Posterior cingulate gyrus (tissue), 11 donors: ENCODE measurements around the gene TRIM2.

Source experiments
- DNase-seq, 10 donors: peaks; one replicate each; pipeline versions ENCODE4 v3.0.0 to v3.0.0-alpha.2; 2020 to 2021; ENCODE audit warnings: mixed read lengths in 3 of 10
- intact Hi-C: fragments of 100-400 bp; cut with DNase I; formaldehyde crosslinking; loops from one replicate; pipeline ENCODE4 v1.15.1; 2023

The TRIM2 gene

DNA sequence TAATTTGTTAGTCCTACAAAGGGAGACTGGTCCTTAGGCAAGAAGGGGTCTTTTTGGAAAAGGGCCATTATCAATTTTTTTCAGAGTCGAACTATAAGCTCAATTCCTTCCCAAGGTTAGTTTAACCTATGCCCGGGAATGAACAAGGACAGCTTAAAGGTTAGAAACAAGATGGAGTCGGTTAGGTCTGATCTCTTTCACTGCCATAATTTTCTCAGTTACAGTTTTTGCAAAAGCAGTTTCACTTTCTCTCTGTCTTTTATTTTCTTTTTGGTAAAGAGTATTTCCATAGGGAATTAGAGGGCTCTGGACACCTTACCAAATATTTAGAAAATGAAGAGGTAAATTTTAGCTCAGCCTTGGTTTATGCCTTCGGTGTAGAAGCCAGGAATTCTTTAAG lies 64.1 kb downstream of the TRIM2 start:
- DNase-seq = no peak
- intact Hi-C loops = no loop called here

GRCh38 chr4:153269218-153269990 lies 65.2 kb downstream of the TRIM2 start:
- intact Hi-C loops = no loop called here

DNA sequence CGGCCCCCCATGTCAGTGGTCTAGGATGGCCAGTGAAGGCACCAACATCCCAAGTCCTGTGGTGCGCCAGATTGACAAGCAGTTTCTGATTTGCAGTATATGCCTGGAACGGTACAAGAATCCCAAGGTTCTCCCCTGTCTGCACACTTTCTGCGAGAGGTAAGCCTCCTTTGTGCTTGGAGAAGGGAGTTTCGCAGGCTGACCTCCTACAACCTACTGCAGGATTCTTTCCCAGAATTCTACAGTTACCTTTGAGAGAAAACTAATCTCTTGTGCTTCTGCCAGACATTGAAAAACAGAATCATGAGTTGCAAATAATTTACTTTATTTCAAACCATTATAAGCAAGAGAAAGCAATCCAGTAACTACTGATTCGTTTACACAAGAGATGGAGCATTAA lies 66.1 kb downstream of the TRIM2 start:
- intact Hi-C loops = no loop called here
- DNase-seq = no peak

More at GRCh38 chr4:153269218-153269990, 65.2 kb downstream of the TRIM2 start:
- no peak for DNase-seq

DNA sequence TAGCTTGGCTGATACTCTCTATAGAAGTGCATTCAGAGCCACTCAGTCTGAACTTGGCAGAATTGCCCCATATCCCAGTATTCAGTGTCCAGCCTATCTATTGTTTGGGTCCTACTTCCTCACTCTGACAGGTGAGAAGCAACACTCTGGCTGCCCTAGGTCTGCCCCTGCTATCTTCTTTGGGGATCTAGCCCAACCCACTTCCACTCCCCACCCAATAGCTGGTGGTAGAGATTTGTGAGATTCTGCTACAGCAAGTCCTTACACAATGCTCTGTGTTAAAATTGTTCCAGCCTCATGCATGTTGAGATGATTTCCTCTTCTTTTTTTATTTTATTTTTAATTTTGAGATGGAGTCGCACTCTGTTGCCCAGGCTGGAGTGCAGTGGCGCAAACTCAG lies 67.6 kb downstream of the TRIM2 start:
- intact Hi-C loops = no loop called here
- no peak for DNase-seq

DNA sequence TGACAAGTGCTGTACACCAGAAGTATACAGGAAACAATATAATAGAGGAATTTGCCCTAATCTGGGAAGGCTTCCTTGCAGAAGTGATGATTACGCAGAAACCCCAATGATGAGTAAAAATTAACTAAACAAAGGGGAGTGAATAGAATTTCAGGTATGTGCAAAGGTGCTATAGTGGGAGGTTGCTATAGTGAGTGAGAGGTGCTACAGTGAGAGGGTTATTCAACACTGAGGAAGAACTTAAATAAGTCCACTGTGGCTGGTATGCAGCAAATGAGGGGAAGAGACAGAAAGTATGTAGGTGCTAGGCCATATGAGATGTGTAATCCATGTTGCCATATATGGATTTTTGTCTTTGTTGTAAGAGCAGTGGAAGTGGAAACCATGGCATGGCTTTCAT lies 69.5 kb downstream of the TRIM2 start:
- no peak for DNase-seq
- intact Hi-C loops = no loop called here

DNA sequence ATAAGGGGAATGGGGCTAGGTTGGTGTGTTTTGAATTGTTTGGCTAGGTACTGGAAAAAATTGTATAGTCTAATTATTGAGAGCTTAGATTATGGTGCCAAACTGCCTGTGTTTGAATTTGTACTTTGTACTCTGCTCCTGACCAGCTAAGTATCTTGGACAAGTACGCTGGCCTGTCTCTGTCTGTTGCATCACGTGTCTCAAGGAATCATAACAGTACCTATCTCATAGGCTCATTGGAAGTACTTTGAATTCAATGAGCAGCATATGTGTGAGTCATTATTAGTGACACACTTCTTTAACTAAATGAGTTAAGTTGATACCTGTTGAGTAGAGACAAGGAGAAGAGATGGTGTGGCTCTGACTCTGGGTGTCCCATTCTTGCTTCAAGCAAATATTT lies 70.7 kb downstream of the TRIM2 start:
- DNase-seq = no peak
- intact Hi-C loops = no loop called here

DNA sequence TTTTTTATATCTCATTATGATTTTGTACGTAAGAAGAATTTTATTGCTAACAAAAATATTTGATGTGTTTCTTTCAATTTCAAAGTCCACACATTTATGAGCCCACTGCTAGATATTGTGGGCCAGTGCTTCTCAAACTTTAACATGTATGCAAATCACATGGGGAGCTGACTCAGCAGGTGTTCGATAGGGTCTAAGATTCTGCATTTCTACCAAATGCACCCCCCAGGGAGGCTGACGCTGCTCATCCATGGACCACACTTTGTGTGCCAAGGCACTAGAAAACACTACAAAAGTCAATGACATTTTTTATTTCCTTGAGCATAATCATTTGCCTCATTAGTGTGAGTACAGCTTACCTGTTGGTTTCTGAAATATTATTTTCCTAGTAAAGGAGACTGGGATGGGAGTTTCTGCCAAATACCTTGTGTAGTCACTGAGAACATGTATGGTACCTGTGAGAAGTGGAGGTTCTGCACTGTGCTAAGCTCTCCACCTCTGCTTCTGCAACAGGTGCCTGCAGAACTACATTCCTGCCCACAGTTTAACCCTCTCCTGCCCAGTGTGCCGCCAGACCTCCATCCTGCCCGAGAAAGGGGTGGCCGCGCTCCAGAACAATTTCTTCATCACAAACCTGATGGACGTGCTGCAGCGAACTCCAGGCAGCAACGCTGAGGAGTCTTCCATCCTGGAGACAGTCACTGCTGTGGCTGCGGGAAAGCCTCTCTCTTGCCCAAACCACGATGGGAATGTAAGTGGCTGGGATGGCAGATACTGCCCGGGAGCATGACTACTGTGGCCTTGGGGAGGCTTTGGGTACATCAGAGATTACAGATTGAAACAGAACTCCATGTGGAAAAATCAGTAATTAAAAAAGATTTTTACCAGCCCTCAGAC lies 71.4 kb downstream of the TRIM2 start:
- intact Hi-C loops = no loop called here

GRCh38 chr4:153276971-153277370 lies 72.7 kb downstream of the TRIM2 start:
- peak in 1 of 10 donors; percentile 73 for DNase-seq
- intact Hi-C loops = no loop called here

More for the DNA sequence above, 71.4 kb downstream of the TRIM2 start:
- peak in 1 of 10 donors; percentile 75 for DNase-seq

DNA sequence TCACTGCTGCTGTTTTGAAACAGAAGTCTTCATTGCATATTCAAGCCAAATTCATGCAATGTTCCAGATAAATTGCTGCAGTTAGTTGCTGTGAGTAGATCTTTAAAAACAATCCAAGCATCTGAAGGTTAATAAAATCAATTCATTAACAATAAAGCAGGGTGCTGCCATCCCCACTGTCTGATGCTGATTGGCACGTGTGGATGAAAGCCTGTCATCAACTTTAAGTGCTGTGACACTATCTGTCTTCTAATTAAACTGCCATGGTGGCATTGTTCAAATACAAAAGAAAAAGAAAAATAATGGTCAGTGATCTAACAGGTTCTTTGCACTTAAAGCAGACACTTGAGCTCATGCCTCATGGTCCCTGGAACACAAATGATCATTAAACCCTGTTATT lies 77.2 kb downstream of the TRIM2 start:
- no peak for DNase-seq
- intact Hi-C loops = no loop called here

DNA sequence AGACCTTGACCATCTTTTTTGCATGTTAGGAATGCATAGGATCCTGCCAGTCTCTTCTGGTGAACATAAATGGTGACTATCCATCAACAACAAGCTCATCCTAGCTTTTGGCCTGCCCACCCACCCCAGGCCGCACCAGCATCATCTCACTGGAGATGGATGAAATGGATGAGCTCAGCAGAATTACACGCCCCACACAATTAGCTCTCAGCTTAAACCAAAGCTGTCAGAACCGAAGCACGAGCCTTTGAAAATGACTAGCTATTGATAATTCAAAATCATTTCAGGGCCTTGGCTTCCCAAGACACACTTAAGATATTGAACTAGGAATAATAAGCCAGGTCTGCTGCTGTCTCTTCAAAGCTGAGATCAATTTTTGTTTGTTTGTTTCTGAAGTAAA lies 77.8 kb downstream of the TRIM2 start:
- intact Hi-C loops = no loop called here
- no peak for DNase-seq

DNA sequence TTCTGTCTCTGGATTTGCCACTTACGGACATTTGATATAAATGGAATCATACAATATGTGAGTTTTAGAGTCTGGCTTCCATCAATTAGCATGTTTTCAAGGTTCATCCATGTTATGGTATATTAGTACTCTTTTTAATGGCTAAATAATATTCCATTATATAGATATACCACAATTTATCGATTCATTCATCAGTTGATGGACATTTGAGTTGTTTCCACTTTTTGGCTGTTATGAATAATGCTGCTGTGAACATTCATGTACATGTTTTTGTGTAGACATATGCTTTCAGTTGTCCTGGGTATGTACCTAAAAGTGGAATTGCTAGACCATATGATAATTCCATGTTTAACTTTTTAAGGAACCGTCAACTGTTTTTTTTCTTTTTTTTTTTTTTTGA lies 79.0 kb downstream of the TRIM2 start:
- no peak for DNase-seq
- intact Hi-C loops = no loop called here

GRCh38 chr4:153290134-153290533 lies 85.9 kb downstream of the TRIM2 start:
- DNase-seq = no peak
- intact Hi-C loops = no loop called here

DNA sequence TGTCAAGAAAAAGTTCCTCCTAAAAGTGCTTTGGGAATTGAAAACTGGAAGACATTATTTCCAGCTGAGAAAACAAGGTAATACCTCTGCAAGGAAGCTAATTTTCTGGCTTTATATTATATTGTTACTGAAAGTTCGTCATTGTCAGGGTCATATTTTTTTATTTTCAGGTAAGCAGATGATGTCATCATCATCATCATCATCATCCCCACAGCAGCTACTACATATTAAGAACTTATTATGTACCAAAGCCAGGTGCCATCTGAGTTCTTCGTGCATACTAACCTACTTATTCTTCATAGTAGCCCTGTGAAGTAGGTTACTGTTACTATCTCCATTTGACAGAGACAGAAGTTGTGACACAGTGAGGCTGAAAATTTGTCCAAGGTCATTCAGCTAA lies 87.3 kb downstream of the TRIM2 start:
- intact Hi-C loops = no loop called here

GRCh38 chr4:153292897-153293741 lies 88.9 kb downstream of the TRIM2 start:
- intact Hi-C loops = no loop called here

More for the DNA sequence above, 87.3 kb downstream of the TRIM2 start:
- DNase-seq = no peak

GRCh38 chr4:153293742-153294057 lies 89.5 kb downstream of the TRIM2 start:
- intact Hi-C loops = no loop called here
- DNase-seq = no peak

More at GRCh38 chr4:153292897-153293741, 88.9 kb downstream of the TRIM2 start:
- DNase-seq = peak in 1 of 10 donors; percentile 81

DNA sequence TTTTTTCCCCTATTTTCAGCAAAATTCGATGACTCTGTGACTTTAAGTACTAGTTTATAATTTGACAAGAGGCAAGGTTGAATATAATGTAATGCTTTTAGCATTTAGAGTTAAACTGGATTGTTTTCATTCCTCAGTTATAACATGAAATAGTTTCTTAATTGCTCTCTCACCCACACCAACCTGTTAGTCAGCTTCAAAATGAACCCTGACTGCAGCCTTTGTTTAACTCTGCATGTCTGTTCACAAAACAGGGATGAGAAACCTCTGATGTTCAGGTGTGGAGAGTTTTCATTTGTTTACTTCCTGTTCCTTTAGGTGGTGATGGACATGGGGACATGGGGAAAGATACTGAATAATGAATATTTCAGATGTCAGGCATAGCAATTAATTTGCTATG lies 90.4 kb downstream of the TRIM2 start:
- intact Hi-C loops = no loop called here
- no peak for DNase-seq

DNA sequence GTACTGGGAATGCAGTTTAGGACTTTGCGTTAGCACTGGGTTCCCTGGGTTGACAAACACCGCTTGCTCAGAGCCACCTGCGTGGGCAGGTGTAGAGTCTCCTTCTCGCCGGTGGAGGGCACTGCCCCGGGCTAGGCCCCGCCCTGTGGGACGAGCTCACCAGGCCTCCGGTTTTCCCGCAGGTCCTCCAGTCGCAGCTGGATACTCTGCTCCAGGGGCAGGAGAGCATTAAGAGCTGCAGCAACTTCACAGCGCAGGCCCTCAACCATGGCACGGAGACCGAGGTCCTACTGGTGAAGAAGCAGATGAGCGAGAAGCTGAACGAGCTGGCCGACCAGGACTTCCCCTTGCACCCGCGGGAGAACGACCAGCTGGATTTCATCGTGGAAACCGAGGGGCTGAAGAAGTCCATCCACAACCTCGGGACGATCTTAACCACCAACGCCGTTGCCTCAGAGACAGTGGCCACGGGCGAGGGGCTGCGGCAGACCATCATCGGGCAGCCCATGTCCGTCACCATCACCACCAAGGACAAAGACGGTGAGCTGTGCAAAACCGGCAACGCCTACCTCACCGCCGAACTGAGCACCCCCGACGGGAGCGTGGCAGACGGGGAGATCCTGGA lies 91.0 kb downstream of the TRIM2 start:
- intact Hi-C loops = no loop called here
- DNase-seq = peak in 2 of 10 donors; percentile 80 to 82

GRCh38 chr4:153296040-153296823 lies 92.0 kb downstream of the TRIM2 start:
- DNase-seq = peak in 2 of 10 donors; percentile 43 to 63
- intact Hi-C loops = no loop called here

DNA sequence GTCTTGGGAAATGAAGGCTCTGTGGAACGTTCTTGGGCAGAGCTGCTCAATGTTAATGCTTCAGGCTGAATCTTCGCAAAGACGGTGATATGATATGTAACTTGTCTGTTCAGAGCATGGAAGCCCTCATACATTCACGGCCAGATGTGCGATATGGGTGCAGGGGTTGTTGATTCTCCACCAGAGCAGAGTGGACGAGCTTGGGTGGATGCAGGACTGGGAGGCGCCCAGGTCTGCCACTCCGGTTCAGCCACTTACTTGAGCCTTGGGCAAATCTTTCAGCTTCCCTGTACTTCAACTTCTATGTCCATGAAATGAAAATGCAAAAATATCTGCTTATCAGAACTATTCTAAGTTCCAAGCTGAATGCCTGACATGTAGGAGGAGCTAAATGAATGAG lies 92.9 kb downstream of the TRIM2 start:
- DNase-seq = peak in 2 of 10 donors; percentile 43 to 73
- intact Hi-C loops = no loop called here

DNA sequence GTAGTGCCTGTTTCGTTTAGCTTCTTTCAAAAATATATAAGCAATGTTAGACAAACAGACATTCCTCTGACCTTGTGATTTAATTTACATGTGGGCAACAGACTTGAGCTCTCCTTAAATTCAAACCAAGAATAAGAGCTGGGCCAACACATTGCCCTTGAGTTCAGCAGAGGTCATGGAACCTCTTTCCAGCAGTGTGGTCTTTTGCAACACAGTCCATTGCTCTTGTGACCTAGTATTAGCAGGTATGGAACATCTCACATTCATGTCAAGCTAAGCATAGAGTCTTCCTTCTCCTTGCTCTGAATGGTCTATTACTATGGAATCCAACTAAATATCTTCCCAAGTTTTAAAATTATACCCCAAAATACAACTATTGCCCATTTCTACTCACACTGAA lies 106.5 kb downstream of the TRIM2 start:
- DNase-seq = no peak
- intact Hi-C loops = no loop called here
